Measurements from ENCODE around the gene SHLD3. TPM values are rescaled to one million over a fixed set of nuclear protein-coding genes. Genes with fewer than 3 reads are reported as not detected.
"Not testable (repeated sequence)": the region's sequence is repeated elsewhere in the genome, so short reads cannot be mapped to it uniquely, and the experiment has no call there.

Gene SHLD3
- total RNA-seq, 6 experiments from 2014 or later: 0.76 to 1.8 (median 1.2) TPM

DNA sequence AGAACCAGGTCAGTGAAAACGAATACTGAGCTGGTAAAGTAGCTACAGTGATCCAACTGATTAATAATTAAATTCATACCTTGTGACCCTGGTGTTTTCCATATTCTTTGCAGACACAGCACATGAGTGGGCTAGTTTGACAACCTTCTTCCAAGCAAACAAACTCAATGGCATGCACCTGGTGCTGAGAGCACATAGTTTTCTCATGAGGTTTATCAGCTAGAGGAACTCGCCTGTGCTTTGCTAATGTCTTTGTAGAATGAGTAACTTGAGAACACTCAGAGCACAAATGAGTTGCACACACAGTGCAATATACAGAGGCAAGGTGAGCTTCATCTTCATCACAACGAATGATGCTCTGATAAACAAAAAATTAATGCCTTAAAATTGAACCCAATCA, 13.3 kb upstream of the SHLD3 start:
- peak in 3 of 4 donors; percentile 27 to 94 (median 38) for ATAC-seq
- TF ChIP-seq, protein P1, sequence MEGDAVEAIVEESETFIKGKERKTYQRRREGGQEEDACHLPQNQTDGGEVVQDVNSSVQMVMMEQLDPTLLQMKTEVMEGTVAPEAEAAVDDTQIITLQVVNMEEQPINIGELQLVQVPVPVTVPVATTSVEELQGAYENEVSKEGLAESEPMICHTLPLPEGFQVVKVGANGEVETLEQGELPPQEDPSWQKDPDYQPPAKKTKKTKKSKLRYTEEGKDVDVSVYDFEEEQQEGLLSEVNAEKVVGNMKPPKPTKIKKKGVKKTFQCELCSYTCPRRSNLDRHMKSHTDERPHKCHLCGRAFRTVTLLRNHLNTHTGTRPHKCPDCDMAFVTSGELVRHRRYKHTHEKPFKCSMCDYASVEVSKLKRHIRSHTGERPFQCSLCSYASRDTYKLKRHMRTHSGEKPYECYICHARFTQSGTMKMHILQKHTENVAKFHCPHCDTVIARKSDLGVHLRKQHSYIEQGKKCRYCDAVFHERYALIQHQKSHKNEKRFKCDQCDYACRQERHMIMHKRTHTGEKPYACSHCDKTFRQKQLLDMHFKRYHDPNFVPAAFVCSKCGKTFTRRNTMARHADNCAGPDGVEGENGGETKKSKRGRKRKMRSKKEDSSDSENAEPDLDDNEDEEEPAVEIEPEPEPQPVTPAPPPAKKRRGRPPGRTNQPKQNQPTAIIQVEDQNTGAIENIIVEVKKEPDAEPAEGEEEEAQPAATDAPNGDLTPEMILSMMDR (IDR thresholded peaks at IDR 0.05): no peak
- TF ChIP-seq POLR2A (IDR thresholded peaks at IDR 0.05): no peak
- Histone ChIP-seq H3K27ac (no peak overlapping the region), H3K4me3 (no peak overlapping the region), H3K4me1 (no peaks in the 10 kb centered on the region), H3K9me3 (no peaks in the 10 kb centered on the region), H3K36me3 (peaks cover 0 to 61% (median 19%) of the 10 kb centered on the region in 4 donors), H3K27me3 (no peaks in the 10 kb centered on the region)
- no peak for DNase-seq
- WGBS (ENCODE audit: insufficient coverage, low coverage, low lambda C conversion rate, missing lambda C conversion rate): 29% methylated on average over 3 of the region's 3 CpGs
- intact Hi-C loops (cut with DNase I): no loop called here

DNA sequence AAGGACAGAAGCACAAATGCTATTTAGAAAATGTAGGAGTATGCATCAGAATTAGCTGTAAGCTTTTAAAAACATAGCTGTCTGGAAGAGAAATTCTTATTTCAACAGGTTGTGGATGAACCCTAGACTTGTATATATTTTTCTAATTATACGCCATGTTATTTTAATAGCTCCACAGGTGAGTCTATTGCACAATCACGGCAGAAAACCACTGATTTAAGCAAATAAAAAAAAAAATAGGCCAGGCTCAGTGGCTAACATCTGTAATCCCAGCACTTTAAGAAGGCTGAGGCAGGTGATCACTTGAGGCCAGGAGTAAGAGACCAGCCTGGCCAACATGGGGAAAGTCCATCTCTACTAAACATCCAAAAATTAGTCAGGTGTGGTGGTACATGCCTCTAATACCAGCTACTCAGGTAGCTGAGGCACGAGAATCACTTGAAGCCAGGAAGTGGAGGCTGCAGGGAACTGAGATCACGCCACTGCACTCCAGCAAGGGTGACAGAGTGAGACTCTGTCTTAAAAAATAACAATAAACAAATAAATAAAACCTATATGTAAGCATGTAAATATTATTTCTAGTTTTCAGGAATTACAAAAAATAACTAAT, 12.4 kb upstream of the SHLD3 start:
- ATAC-seq (no peak), DNase-seq (no peak)
- Histone ChIP-seq H3K27ac (no peak overlapping the region), H3K27me3 (no peaks in the 10 kb centered on the region), H3K4me3 (no peak overlapping the region), H3K4me1 (no peaks in the 10 kb centered on the region), H3K9me3 (no peaks in the 10 kb centered on the region), H3K36me3 (peaks cover 0 to 53% (median 15%) of the 10 kb centered on the region in 4 donors)
- 73% methylated on average over 4 of the region's 4 CpGs for WGBS (ENCODE audit: insufficient coverage, low coverage, low lambda C conversion rate, missing lambda C conversion rate)
- TF ChIP-seq POLR2A (IDR thresholded peaks at IDR 0.05): no peak
- TF ChIP-seq, protein P1 (IDR thresholded peaks at IDR 0.05): no peak
- intact Hi-C loops (cut with DNase I): no loop called here

DNA sequence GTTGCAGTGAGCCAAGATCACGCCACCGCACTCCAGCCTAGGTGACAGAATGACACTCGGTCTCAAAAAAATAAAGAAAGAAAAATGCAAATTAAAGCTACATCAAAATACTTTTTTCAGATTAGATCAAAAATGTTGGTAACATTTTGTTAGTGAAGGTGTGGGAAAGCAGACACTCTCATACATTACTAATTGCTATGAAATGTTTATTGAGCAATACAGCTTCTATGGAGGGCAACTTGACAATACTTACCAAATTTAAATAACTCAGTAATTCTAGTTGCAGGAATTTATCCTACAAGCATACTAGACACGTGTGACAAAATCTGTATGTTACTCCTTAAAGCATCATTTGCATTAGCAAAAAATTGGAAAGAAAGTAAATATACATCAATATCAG, 4.8 kb upstream of the SHLD3 start:
- H3K27me3 ChIP-seq: no peaks in the 10 kb centered on the region
- H3K36me3 ChIP-seq: peaks cover 0 to 10% (median 0%) of the 10 kb centered on the region in 4 donors
- DNase-seq: no peak
- ATAC-seq: no peak
- H3K4me1 ChIP-seq: peaks cover 0 to 15% (median 6%) of the 10 kb centered on the region in 4 donors
- WGBS (ENCODE audit: insufficient coverage, low coverage, low lambda C conversion rate, missing lambda C conversion rate): 92% methylated on average over 4 of the region's 4 CpGs
- H3K27ac ChIP-seq: no peak overlapping the region
- intact Hi-C loops (cut with DNase I): no loop called here
- TF ChIP-seq POLR2A (IDR thresholded peaks at IDR 0.05): no peak
- TF ChIP-seq, protein P1 (IDR thresholded peaks at IDR 0.05): no peak
- H3K9me3 ChIP-seq: no peaks in the 10 kb centered on the region
- H3K4me3 ChIP-seq: no peak overlapping the region

DNA sequence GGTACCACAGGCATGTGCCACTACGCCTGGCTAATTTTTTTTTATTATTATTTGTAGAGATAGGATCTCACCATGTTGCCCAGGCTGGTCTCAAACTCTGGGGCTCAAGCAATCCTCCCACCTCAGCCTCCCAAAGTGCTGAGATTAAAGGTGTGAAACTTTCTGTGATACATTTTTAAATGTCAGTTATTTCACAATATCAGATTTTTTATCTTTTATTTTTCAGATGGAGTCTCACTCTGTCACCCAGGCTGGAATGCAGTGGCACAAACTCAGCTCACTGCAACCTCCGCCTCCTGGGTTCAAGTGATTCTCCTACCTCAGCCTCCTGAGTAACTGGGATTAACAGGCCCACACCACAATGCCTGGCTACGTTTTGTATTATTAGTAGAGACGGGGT, 2.9 kb upstream of the SHLD3 start:
- H3K27ac ChIP-seq; ATAC-seq; H3K9me3 ChIP-seq; DNase-seq; H3K27me3 ChIP-seq; intact Hi-C loops (cut with DNase I); H3K4me3 ChIP-seq; H3K36me3 ChIP-seq: not testable (repeated sequence)
- H3K4me1 ChIP-seq: peaks cover 0 to 23% (median 9%) of the 10 kb centered on the region in 4 donors
- WGBS (ENCODE audit: insufficient coverage, low coverage, low lambda C conversion rate, missing lambda C conversion rate): 78% methylated on average over 2 of the region's 4 CpGs

DNA sequence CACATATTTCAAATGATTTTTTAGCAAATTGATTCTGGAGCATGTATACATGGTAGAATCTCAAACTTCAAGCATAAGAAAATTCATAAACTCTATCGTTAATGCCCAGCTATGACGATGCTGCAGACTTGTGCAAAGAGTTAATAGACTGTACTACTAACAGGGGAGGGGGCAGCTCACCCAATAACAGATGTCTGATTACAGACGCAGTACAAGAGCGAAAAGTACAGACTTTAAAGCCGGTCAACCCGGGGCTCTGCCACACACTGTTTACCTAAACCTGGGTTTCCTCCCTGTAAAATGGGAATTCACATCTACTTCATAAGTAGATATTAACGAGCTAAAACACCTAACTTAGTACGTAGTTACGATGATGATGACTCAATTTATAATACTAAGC, 1.3 kb upstream of the SHLD3 start:
- H3K27me3 ChIP-seq: no peaks in the 10 kb centered on the region
- no peaks in the 10 kb centered on the region for H3K9me3 ChIP-seq
- TF ChIP-seq, protein P1 (IDR thresholded peaks at IDR 0.05): no peak
- TF ChIP-seq POLR2A (IDR thresholded peaks at IDR 0.05): no peak
- no peaks in the 10 kb centered on the region for H3K36me3 ChIP-seq
- 4% methylated on average over 9 of the region's 9 CpGs for WGBS (ENCODE audit: insufficient coverage, low coverage, low lambda C conversion rate, missing lambda C conversion rate)
- no peak for ATAC-seq
- H3K27ac ChIP-seq: peak overlapping the region in 1 of 3 donors; percentile 79
- DNase-seq: no peak
- intact Hi-C loops (cut with DNase I): no loop called here
- H3K4me1 ChIP-seq: peaks cover 0 to 23% (median 9%) of the 10 kb centered on the region in 4 donors
- H3K4me3 ChIP-seq: peak overlapping the region; percentile 71 to 91 (median 87)

All from right lobe of liver (tissue), 6 donors.